Astrocyte of the hippocampus (primary cell): Measurements from ENCODE around the gene LIPC.
"Not testable (repeated sequence)": the region's sequence is repeated elsewhere in the genome, so short reads cannot be mapped to it uniquely, and the experiment has no call there.

Source experiments
- DNase-seq: peaks from one replicate; pipeline ENCODE4 v3.0.0; 2011; ENCODE audit warnings: low read depth, low spot score

Gene LIPC

GRCh38 chr15:58584789-58585461 lies 153.1 kb downstream of the LIPC start:
- DNase-seq: no peak

- no peak for DNase-seq
Measured at GRCh38 chr15:58585693-58586443, 154.1 kb downstream of the LIPC start.

- no peak for DNase-seq
Measured at GRCh38 chr15:58587486-58587885, 155.7 kb downstream of the LIPC start.

- no peak for DNase-seq
Measured at GRCh38 chr15:58588096-58588495, 156.3 kb downstream of the LIPC start.

- no peak for DNase-seq
Measured at GRCh38 chr15:58589047-58589446, 157.3 kb downstream of the LIPC start.

- peak; percentile 28 for DNase-seq
Measured at GRCh38 chr15:58590236-58590635, 158.4 kb downstream of the LIPC start.

GRCh38 chr15:58590926-58591325 lies 159.1 kb downstream of the LIPC start:
- peak; percentile 22 for DNase-seq

- DNase-seq: no peak
Measured at GRCh38 chr15:58593870-58594269, 162.1 kb downstream of the LIPC start.

- DNase-seq: peak; percentile 23
Measured at GRCh38 chr15:58594898-58595297, 163.1 kb downstream of the LIPC start.

GRCh38 chr15:58595516-58596263 lies 163.9 kb downstream of the LIPC start:
- no peak for DNase-seq

GRCh38 chr15:58597943-58598828 lies 166.4 kb downstream of the LIPC start:
- DNase-seq: no peak

- DNase-seq: no peak
Measured at GRCh38 chr15:58598829-58599210, 167.0 kb downstream of the LIPC start.

- no peak for DNase-seq
Measured at GRCh38 chr15:58602823-58603222, 171.0 kb downstream of the LIPC start.

- not testable (repeated sequence) for DNase-seq
Measured at GRCh38 chr15:58603927-58604326, 172.1 kb downstream of the LIPC start.

- DNase-seq: no peak
Measured at GRCh38 chr15:58604455-58604923, 172.7 kb downstream of the LIPC start.

- DNase-seq: no peak
Measured at GRCh38 chr15:58605931-58606530, 174.2 kb downstream of the LIPC start.

- no peak for DNase-seq
Measured at GRCh38 chr15:58606577-58607080, 174.8 kb downstream of the LIPC start.

- no peak for DNase-seq
Measured at GRCh38 chr15:58608129-58608590, 176.4 kb downstream of the LIPC start.

- DNase-seq: no peak
Measured at GRCh38 chr15:58608711-58609110, 176.9 kb downstream of the LIPC start.
